HG03342 (cell line): Measurements from ENCODE around the gene MAGEF1.
A peak's percentile ranks its signal among the peaks of the same experiment; 100 is the strongest.

Experiments used
- ATAC-seq: cut with Tn5 transposase; IDR thresholded peaks from one replicate; pipeline ENCODE4 v1.9.1; 2021; ENCODE audit warnings: mild to moderate bottlenecking, moderate library complexity; ENCODE audit not compliant: unreplicated experiment

MAGEF1 gene

DNA sequence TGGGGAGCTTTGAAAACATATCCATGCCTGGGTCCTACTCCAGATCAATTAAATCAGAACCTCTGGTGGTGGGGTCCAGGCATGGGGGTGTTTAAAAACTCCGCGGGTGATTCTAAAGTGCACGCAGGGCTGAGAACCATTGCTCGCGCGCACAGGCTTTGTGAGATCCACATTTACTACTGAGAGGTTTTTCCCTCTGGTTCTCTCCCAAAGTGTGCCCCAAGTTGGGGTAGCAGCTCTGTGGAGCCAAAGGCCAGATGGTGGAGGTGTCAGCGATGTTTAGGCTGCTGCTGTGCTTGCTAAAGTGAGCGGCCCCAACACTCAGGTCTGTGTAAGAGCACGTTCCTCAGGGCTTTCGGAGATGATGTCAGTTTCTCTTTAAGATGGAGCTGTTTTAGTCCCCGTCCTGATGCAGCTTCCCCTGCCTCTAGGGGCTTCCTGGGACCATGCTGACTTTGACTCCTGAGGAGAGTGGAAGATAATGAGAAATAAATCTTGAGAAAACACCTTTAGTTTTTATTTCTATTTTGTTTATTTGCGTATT lies 13.4 kb upstream of the MAGEF1 start:
- ATAC-seq: no peak

DNA sequence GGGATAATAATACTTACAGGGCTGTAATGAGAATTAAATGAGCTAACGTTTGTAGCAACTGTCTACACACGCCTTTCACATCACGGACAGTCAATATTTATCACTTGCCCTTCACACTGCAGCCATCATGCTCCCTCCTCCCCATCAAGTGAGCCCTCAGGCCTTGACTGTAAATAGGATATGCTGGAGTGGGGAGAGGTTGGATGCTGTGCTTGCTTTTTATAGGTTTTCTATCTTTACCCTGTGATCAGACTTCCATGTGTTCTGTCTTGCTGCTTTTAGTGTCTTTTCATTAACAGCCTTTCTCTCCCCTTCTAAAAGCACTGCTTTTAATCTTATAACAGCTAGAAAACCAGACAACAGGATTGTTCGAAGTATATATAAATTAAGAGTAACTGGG lies 12.8 kb upstream of the MAGEF1 start:
- ATAC-seq: no peak

DNA sequence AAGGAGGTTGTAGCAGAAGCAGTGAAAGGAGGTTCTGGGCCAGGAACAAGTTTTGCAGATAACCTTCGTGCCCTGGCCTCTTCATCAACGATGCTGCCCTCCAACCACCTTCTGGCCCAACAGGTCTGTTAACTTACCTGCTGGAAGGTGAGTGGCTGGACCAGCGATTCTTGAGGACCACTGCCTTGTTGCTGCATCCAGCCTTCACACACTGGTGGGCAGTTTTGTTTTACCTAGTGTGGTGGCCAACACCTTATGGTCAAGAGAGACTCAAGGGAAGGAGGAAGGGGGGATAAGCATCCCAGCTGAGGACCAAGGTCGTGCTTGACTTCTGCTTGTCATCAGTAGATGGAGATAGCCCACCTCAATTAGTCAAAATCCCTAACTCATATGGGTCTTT lies 7.8 kb upstream of the MAGEF1 start:
- ATAC-seq: no peak

DNA sequence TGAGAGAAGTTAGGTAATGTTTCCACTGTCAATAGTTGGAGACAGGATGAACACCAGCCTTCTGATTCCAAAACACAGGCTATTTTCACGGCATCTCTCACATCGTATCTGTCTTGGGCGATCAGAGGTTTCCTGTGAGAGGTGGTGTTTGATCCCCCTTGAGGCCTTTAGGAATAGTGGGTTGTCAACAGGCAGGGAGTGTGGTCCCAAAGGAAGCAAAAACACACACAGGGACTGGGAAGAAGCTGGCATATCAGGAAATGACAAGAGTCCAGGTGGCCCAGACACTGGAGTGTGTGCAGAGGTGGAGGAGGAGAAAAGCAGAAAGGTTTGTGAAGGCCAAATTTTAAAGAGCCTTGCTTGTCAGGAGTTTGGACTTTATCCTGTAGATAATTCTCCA lies 6.6 kb upstream of the MAGEF1 start:
- ATAC-seq: no peak

DNA sequence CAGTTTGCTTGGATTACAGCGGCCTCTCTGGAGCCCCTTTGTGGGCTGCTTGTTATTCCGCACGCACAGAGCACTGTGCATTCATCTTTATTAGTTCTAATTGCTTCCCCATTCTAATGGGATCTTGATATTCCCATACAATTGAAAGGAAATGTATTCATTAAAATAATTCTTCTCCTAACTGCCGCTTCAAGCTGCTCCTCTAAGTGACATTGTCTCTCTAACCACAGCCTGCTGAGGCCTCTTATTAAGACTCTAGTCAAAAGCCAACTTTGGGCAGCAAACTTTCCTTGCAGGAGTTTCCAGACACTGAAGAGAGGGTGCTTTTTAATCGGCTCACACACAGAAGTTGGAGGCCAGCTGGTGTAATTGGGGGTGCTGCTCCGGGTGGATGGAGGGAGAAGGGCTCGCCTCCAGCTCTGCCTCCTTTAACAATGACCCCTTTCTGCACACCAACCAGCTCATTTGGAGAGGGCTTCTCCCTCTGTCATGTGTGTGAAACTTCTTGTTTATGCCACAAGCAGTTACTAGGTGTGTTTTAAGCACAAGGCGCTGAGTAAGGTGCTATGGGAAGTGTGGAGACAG lies 5.6 kb upstream of the MAGEF1 start:
- no peak for ATAC-seq

DNA sequence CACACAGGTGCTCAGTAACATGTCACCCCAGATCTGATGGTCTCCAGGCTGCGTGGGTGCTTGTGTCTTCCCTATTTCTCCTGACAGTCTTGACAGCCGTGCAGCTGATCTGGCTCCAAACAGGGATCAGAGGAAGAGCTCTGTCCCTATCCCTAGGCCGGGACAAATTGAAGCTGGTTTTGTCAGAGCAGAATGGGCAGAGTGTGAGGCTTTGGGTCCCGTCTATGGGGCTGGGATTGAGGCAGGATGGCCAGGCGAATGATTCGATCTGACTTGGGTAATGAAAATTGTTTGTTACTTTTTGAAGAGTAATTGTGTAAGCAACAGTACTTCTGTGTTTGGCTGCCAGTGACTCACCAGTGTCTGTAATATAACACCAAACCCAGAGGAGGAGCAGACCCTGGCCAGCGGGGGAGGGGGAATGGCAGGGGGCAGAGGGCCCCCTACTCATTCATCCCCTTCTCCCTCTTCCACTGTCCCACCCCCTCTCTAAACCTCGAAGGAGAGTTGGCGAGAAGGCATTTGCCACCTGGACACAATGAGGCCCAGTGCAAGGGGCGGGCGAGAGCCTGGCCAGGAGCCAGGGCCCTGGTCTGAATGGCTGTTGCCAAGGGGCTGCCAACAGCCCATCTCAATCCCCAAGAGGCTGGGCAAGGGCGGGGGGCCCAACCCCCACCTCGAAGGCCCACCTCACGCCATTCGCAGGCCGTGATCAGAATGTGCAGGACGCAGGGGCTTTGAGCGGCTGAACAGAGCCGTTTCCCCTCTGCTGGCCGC lies 4.9 kb upstream of the MAGEF1 start:
- ATAC-seq: no peak

DNA sequence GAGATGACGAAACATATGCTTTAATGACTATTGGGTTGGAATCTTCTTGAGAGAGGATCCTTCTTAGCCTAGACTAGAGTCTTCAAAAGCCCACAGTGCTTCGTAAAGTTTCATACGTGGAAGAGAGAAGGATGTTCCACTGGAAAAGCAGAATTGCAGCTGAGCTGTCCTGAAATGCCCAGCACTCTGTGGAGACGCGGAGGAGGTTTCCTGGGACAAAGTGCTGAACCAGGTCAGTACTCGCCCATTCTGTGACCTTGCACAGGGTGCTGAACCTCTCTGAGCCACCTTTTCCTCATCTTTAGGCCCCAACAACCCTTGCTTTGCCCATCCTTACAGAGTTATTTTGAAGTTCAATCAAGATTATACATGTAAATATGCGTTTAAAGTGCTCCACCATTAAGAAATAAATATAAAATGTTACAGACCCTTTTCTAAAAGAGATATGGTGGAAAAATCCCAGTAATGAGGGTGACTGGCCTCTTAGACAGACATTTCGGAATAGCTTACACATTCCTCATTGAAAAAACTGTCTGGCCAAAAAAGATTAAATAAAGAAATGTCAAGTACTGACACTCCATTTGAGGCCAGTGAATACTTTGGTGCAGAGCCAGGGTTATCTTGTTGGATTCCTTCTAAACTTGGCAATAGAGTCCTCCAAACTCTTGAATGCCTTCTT lies 4.2 kb upstream of the MAGEF1 start:
- no peak for ATAC-seq

DNA sequence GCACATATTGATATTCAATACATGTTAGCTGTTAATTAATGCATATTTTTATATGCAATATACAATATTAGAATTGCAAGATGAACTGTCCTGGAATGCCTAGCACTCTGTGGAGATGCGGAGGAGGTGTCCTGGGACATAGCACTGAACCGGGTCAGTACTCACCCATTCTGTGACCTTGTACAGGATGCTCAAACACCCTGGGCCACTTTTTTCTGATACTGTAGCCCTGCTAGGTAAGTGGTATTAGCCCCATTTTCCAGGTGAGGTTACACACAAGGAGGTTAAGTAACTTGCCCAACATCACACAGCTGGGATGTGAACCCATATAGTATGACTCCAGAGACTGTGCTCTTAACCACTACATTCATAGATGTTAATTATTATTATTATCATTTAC lies 1.7 kb upstream of the MAGEF1 start:
- no peak for ATAC-seq

DNA sequence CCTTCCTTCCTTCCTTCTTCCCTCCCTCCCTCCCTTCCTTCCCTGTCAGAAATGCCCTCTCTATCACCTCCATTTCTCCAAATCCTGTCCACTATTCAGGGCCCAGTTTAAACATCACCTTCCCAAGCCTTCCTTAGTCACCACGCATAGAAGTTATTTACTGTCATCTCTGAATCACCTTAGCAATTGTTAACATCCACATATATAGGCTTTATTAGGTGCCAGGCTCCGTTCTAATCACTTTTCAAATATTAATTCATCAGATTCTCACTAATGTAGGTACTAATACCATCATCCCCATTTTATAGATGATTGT lies 1.1 kb upstream of the MAGEF1 start:
- ATAC-seq: no peak

DNA sequence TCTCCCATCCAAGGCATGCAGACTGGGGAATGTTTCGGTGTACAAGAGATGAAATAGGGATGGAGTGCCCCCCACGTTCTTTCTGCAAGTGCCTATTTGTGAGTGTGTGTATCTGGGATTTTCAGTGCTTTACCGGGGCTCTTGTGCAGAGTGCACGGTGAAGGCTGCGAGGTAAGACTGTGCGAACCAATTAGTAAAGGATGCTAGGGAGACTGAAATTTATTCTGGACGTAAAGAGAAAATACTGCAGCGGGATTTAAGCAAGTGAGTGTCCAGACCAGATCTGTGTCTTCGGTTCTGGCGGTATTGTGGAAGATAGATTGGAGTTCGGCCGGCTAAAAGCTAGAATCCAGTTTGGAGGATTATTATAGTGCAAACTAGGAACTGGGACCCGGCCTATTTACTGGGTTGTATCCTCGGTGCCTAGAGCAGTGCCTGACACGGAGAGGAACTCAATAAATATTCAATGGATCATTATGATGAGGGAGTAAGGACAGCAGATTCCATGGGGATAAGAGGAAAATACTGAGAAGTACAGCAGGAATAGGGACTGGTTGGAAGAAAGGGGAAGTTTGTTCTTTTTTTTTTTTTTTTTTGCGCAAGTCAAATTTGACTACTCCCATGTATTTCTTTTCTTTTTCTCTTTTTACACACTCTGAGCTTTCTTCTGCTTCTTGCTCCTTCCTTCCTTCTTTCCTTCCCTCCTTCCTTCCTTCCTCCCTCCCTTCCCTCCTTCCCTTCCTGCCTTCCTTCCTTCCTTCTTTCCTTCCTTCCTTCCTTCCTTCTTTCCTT lies 580 bp upstream of the MAGEF1 start:
- ATAC-seq: peak; percentile 18

DNA sequence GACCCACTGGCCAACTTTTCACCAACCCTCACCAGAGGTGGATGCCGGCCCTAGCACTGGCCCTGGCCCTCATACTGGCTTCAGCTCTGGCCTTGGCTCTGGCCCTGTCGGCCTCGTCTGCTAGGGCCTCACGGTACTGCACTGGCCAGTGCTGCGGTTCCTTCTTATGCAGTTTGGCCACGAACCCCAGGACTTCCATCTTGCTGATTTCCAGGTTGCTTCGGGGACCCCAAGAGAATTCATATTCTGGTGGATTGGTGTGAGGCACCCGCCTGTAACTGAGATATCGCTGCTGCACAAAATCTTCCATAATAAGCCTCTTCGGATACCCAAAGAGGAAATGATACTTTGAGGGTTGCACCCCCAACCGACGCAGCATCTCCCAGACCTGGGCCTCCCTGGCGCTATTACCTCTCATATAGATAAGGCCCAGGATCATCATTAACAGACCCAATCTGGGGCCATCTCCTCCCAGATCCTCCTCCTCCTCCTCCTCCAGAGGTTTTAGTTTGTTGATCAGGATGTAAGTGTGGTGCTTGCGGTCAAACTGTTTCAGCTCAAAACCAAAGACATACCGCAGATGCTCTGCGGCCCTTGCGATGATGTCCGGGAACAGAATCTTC lies 883 bp downstream of the MAGEF1 start:
- peak; percentile 64 for ATAC-seq

DNA sequence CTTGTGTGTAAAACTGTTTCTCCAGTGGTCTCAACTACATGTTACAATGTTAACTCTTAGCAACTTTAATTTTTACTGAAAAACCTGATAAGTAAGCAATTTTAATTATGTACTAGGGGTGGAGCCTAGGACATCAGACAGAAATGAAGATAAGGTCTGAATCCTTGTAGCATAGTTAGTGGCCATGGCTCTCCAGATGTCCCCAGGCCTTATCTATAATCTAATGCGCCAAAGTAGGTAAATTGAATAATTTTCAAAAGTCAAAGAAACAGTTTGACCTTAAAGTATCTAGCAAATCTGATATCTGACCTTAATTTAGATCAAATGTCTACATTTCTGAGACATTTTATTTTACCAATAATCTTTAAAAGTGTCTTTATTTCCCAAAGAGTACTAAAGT lies 8.2 kb downstream of the MAGEF1 start:
- no peak for ATAC-seq

DNA sequence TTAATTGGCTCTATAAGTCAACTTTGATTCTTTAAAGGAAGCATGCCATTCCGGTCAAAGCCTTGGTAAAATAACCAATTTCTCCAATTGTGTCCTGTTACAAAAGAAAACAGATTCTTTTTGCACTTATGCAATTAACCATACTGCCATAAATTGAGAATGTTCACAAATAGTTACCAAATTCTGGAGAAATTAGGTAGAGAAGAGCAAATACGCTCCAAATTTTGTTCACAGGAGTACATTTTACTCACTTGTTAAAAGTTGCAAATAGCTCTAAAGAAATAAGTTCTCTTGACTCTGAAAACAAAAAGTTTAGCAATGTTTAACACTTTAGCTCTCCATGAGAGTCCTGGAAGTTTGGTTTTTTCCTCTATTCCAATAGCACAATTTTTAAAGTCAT lies 11.1 kb downstream of the MAGEF1 start:
- no peak for ATAC-seq

DNA sequence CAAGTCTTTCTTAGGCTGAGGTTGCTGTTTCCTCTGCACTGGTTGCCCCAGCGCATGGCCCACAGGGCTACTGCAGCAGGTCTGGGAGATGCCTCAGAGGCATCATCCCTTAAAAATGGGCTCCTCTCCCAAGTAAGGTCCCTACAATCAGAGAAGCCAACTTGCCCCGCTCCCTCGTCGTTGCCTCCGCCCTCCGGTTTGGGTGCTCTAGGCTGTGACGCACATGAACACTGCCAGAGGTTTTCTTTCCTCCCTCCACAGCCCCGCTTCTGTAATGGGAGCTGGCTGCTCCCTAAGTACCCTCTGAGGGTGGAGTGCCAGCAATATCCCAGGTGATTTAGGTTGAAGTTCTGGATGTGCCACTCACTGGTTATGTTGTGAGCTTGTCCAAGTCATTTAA lies 14.0 kb downstream of the MAGEF1 start:
- no peak for ATAC-seq

DNA sequence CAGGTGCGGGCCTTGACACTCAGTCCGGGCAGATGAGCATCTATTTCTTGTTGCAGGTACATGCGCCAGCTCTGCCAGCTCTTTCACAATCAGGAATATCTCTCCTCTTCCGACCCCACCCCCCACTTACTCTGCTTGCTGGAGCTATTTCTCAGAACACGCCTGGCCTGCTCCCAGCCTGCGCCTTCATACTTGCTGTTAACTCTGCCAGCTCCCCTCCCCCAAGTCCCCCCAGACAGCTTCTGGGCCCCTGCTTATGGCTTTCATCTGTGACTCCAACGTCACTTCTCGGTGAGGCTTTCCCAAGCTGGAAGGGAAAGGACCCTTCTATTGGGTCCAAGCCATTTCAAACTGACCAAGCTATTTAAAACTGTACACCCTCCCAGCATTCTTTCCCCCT lies 15.2 kb downstream of the MAGEF1 start:
- no peak for ATAC-seq

DNA sequence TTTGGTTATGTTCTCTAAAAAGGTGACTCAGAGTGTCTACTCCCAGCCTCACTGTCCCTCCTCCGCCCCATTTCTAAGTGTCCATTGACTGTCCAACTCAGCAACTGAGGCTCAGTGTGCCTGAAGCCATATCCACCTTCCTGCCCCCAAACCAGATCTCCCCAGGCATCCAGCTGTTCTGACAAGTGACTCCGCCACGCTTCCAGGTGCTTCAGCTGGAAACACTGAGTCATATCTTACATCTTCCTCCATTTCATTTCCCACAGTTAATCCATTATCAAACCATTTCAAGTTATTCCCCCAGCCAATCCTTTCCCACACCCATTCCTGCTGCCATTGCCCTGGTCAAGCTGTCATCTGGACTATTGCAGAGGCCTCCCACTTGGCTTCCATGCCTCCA lies 17.1 kb downstream of the MAGEF1 start:
- ATAC-seq: no peak

DNA sequence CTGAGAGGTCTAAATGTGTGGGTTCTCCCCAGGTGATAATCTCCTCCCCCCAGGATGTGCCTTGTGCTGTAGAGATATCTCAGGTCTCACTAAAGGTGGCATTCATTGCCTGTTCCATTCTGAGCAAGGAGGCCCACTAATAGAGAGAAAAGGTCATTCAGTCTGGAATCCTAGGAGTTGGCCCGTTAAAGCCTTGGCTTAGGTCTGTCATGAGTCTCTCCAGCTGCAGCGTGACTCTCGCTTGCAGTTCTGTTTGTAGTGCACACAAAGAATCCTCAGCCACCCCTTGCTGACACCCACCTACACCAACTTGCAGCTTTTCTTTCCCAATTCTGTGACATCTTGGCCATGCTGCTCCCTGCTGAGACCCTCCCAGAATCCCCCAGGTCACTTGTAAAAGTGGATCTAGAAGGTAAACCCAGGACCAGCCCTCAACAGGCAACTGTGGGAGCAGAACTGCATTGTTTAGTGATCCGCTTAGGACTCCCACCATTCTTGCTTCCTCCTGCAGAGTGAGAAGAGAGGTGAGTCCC lies 17.7 kb downstream of the MAGEF1 start:
- no peak for ATAC-seq

DNA sequence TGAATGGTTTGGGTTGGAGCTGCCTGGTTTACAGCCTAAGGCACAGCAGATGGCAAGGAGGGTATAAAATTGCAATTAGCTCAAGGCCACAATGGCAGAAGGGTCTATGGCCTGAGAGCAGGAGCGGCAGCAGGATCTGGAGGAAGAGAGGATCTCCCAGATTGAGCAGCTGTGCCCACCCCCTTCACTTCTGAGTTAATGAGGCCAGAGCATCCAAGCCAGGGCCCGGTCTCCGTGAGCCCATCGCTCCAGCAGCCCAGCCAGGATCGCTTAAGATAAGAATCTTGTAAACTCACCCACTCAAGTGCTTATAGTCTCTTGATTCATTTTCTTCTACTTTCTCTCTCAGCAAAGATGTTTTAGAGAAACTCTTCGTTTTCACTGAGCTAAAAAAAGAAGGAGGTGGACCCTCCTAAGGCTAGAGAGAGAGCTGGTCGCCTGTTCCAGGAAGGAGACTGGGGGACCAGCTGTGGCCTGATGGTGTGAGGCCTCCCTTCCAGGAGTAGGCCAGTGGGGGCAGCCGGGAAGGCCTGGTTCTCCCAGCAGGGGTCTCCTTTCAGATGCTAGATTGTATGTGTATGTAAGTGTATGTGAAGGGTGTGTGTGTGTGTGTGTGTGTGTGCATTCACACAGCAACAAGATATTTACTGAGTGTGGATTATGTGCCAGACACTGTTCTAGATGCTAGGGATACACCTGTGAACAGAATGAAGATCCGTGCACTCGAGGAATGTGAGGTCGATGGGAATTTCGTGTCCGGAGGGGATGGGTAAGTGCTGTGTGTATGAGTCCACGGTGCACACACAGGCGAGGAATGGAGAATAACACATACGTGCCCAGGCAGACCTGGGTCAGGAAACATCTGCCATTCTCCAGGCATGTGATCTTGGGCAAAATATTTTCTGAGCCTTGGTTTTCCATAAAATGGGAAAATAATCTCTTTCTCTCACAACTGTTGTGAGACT lies 18.6 kb downstream of the MAGEF1 start:
- no peak for ATAC-seq

DNA sequence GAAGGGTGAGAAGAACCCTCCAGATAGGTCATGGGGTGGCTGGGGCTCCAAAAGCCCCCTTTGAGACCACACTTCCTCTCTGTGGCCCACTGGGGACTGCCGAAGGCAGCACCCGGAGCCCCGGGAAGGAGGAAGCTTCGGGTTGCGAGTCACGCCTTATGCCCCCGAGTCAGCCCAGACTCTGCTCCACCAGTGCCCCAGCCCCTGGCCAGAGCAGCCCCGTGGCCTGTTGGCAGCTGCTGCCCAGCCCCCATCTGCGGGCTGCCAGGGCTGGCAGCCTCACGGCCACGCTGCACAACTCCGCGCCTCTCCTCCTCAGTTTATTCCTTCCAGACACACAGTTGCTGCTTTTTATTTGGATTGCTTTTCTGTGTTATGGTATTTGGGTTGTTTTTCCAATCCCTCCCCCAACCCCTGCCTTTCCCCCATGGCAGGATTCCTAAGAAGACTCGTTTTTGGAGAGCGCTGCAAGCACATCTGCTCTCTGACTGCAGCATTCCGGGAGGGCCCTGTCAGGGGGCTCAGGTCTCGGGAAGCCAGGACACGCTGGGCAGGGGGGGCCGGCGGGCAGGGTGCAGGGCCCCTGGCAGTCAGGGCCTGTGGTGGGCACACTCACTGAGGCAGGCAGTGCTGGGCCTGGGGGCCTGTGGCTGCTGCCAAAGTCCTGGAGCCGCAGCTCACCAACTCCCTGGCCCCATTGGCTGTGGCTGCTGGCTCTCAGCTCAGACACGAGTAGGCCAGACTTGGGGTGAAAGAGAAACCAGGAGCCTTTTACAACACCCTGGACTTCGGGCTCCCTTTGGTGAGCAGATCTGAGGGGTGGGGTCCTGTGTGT lies 20.2 kb downstream of the MAGEF1 start:
- no peak for ATAC-seq
